ENCODE data around the gene FHIT. TPM values are rescaled to one million over a fixed set of nuclear protein-coding genes. Genes with fewer than 3 reads are reported as not detected.

The FHIT gene
- total RNA-seq, 2 experiments from 2014 or later = 7.6 to 7.9 TPM

- ChIA-PET CTCF (no interaction called here), POLR2A (no interaction called here)
- no peak for ATAC-seq
- no peak overlapping the region for H3K4me3 Mint-ChIP-seq
- TF ChIP-seq CTCF (IDR thresholded peaks at IDR 0.05) = no peak
- DNase-seq = no peak
- intact Hi-C loops (cut with micrococcal nuclease) = no loop called here
- H3K9me3 Mint-ChIP-seq = no peaks in the 10 kb centered on the region
- no peak overlapping the region for H3K27ac Mint-ChIP-seq
- no peaks in the 10 kb centered on the region for H3K4me1 Mint-ChIP-seq (ENCODE audit: low read depth)
- H3K36me3 Mint-ChIP-seq (ENCODE audit: low read depth) = no peaks in the 10 kb centered on the region
- no peaks in the 10 kb centered on the region for H3K27me3 Mint-ChIP-seq
Observed at GRCh38 chr3:60609446-60609845, 641.8 kb downstream of the FHIT start.

- H3K36me3 Mint-ChIP-seq (ENCODE audit: low read depth) = no peaks in the 10 kb centered on the region
- H3K4me3 Mint-ChIP-seq = no peak overlapping the region
- peaks cover 4% of the 10 kb centered on the region for H3K4me1 Mint-ChIP-seq (ENCODE audit: low read depth)
- ChIA-PET CTCF (no interaction called here), POLR2A (no interaction called here)
- no peak for ATAC-seq
- intact Hi-C loops (cut with micrococcal nuclease) = no loop called here
- H3K9me3 Mint-ChIP-seq = no peaks in the 10 kb centered on the region
- no peaks in the 10 kb centered on the region for H3K27me3 Mint-ChIP-seq
- no peak for DNase-seq
- no peak for TF ChIP-seq CTCF (IDR thresholded peaks at IDR 0.05)
- no peak overlapping the region for H3K27ac Mint-ChIP-seq
Observed at GRCh38 chr3:60603860-60604259, 647.4 kb downstream of the FHIT start.

GRCh38 chr3:60600848-60601247 lies 650.4 kb downstream of the FHIT start:
- peaks cover 2% of the 10 kb centered on the region for H3K27me3 Mint-ChIP-seq
- intact Hi-C loops (cut with micrococcal nuclease) = no loop called here
- POLR2A ChIA-PET = interaction anchor here (0.6 kb wide), 1 partner anchor 49 kb away, joined by 3 read pairs; no protein-coding TSS in a partner anchor
- H3K36me3 Mint-ChIP-seq (ENCODE audit: low read depth) = no peaks in the 10 kb centered on the region
- H3K9me3 Mint-ChIP-seq = no peaks in the 10 kb centered on the region
- no peak overlapping the region for H3K27ac Mint-ChIP-seq
- no peak for TF ChIP-seq CTCF (IDR thresholded peaks at IDR 0.05)
- no peak overlapping the region for H3K4me3 Mint-ChIP-seq
- CTCF ChIA-PET = interaction anchor here (0.6 kb wide), 1 partner anchor 265 kb away, joined by 3 read pairs; no protein-coding TSS in a partner anchor
- no peak for ATAC-seq
- peaks cover 4% of the 10 kb centered on the region for H3K4me1 Mint-ChIP-seq (ENCODE audit: low read depth)
- DNase-seq = no peak

- Mint-ChIP-seq H3K4me1 (ENCODE audit: low read depth) (peaks cover 4% of the 10 kb centered on the region), H3K27ac (no peak overlapping the region), H3K4me3 (no peak overlapping the region), H3K27me3 (peaks cover 2% of the 10 kb centered on the region), H3K36me3 (ENCODE audit: low read depth) (no peaks in the 10 kb centered on the region), H3K9me3 (no peaks in the 10 kb centered on the region)
- no peak for ATAC-seq
- DNase-seq = no peak
- ChIA-PET CTCF (no interaction called here), POLR2A (no interaction called here)
- no peak for TF ChIP-seq CTCF (IDR thresholded peaks at IDR 0.05)
- intact Hi-C loops (cut with micrococcal nuclease) = no loop called here
Observed at GRCh38 chr3:60599586-60599985, 651.7 kb downstream of the FHIT start.

- intact Hi-C loops (cut with micrococcal nuclease) = no loop called here
- peaks cover 4% of the 10 kb centered on the region for H3K4me1 Mint-ChIP-seq (ENCODE audit: low read depth)
- POLR2A ChIA-PET = no interaction called here
Observed at GRCh38 chr3:60598671-60599070, 652.6 kb downstream of the FHIT start.

More at GRCh38 chr3:60598671-60599070, 652.6 kb downstream of the FHIT start:
- Mint-ChIP-seq H3K27ac (no peak overlapping the region), H3K9me3 (no peaks in the 10 kb centered on the region), H3K36me3 (ENCODE audit: low read depth) (no peaks in the 10 kb centered on the region), H3K27me3 (peaks cover 2% of the 10 kb centered on the region), H3K4me3 (no peak overlapping the region)
- CTCF ChIA-PET = no interaction called here
- no peak for ATAC-seq
- TF ChIP-seq CTCF (IDR thresholded peaks at IDR 0.05) = no peak
- DNase-seq = no peak

Data from activated CD8-positive, alpha-beta T cell treated with anti-CD3 and anti-CD28 coated beads for 36 hours (primary cell).